Mononuclear cell (primary cell): ENCODE results near the gene RAD51B. TPM values are rescaled to one million over a fixed set of nuclear protein-coding genes. Genes with fewer than 3 reads are reported as not detected.

Source experiments
- H3K27me3 ChIP-seq: 2 replicates; pipeline ENCODE4 v1.6.0; 2011; ENCODE audit warnings: low read length, control low read depth; ENCODE audit not compliant: insufficient read depth
- H3K4me1 ChIP-seq: 2 replicates; pipeline ENCODE4 v1.5.1; 2011; ENCODE audit warnings: mild to moderate bottlenecking, low read length, control low read depth; ENCODE audit not compliant: insufficient read depth
- H3K4me3 ChIP-seq: 2 replicates; pipeline ENCODE4 v1.5.1; 2011; ENCODE audit warnings: mild to moderate bottlenecking, low read length, moderate library complexity
- H3K9me3 ChIP-seq: 2 replicates; pipeline ENCODE4 v1.5.1; 2011; ENCODE audit warnings: low read depth, mild to moderate bottlenecking, control low read depth, low read length
- total RNA-seq: library from RNA; depleted of rRNA; stranded (reverse); fragments of >200 nt; gene quantifications from one replicate; pipeline ENCODE4 v1.2.3, GENCODE V29; 2012

The RAD51B gene
- total RNA-seq, 1 donor = 21.4 TPM

DNA sequence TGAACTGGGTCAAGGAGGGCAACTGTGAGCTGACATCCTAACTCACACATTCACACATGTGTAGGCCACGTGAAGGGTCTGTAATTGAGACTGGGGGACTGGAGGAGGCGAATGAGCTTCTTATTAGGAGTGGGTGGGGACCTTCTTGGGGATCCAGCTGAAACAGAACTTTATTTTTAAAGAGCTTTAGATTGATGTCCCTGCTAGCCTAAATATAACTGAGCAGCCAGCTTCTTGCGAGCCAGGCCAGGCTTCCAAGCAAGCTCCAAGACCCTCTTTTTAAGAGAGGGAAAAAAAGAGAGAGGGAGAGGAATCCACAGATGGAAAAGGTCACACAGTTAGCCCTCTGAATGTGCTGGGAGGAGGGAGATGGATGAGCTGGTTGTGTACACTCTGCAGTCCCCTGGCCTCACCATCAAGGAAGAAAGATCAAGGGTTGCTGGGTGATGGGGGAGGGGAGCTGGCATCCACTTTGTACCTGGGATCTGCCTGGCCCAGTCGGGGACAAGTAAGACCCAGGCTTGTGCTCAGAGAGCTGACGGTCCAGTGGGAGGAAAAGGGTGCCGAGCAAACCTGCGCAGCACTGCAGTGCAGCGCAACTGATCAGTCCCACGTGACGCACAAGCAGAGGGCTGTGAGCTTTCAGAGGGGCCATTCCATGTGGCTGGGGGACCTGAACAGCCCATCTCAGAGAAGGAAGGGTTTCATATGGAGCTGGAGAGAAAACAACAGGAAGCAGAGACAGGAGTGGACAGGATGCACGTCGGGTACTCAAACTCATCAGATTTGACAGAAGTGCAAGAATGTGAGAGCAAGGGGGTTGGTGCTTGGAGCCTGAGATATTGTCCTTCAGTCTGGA is 818.8 kb downstream of the RAD51B start:
- Histone ChIP-seq H3K4me1 (peaks cover 30% of the 10 kb centered on the region), H3K9me3 (peaks cover 11% of the 10 kb centered on the region), H3K27me3 (no peaks in the 10 kb centered on the region), H3K4me3 (no peak overlapping the region)

DNA sequence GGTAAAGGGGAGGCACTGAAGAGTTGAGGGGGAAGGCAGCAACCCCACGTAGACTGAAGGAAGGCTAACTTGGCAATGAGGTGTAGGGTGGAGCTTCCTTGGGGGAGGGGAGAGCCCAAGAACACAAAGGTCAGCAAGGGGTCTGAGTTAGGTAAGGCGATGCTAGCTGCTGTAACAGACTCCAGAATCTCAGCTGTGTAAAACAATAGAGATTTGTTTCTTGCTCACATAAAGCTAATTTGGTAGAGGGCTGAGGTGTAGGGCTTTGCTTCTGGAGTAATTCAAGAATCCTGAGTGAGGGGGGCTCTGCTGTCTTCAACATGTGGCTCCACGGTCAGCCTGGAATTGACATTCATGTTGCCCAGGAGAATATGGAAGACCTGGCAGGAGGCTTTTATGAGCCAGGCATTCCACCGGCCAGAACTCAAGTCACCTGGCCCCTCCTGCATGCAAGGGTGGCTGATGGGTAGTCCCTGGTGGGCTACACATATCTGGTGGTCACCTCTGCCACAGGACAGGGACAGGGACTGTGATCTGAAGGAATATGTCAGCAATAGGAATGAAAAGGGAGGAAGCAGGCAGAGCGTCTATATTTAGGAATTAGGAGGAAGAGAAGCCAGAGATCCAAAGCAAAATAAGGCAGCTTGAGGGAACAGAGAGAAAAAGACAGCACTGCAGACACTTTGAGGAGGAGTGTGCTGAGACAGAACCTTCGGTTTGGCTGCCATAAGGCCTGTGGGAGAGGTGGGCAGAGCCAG is 819.6 kb downstream of the RAD51B start:
- Histone ChIP-seq H3K27me3 (no peaks in the 10 kb centered on the region), H3K4me3 (no peak overlapping the region), H3K9me3 (peaks cover 11% of the 10 kb centered on the region), H3K4me1 (peaks cover 25% of the 10 kb centered on the region)

DNA sequence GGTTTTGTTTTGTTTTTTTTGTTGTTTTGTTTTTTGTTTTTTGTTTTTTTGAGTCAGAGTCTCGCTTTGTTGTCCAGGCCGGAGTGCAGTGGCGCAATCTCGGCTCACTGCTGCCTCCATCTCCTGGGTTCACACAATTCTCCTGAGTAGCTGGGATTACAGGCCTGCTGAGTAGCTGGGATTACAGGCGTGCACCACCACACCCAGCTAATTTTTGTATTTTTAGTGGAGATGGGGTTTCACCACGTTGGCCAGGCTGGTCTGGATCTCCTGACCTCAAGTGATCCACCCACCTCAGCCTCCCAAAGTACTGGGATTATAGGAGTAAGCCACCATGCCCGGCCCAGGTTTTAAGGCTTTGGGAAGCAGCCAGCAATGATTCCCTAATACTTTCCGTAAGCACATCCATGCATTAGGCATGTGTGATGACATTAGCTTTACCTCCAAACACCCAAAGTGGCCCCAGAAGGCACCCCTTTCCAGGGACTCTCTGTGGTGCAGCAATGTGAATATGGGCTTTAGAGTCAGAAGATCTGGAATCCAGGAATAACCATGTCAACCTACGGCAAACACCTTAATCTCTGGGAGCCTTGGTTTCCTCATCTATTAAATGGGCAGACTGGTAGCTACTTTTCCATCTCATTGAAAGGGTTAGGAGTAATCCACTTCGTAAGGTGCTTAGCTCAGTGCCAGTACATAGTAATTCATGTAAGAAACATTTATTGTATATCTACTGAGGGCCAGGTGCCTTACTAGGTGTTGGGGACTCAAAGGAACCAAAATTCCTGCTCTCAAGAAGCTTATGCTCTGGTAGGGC is 820.4 kb downstream of the RAD51B start:
- H3K4me1 ChIP-seq = peaks cover 25% of the 10 kb centered on the region
- H3K27me3 ChIP-seq = no peaks in the 10 kb centered on the region
- peaks cover 11% of the 10 kb centered on the region for H3K9me3 ChIP-seq
- no peak overlapping the region for H3K4me3 ChIP-seq

DNA sequence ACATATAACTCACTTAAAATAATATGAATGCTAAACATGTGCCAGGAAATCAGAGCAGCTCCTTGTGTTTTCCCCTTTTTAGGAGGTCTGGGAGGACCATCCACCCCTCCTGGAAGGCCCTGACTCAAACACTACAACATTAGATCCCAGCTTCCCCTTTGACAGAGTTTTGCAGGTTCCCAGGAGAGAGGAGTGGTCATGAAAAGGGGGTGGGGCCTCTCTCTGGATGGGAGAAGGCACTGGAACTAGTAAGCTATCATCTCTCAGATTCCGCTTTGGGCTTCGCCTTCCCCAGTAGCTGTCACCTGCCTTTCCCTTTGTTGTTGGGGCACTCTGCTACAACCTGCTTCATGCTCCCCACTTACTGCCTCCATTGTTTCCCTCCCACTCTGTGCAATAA is 824.1 kb downstream of the RAD51B start:
- Histone ChIP-seq H3K4me1 (peaks cover 7% of the 10 kb centered on the region), H3K27me3 (no peaks in the 10 kb centered on the region), H3K9me3 (peaks cover 11% of the 10 kb centered on the region), H3K4me3 (no peak overlapping the region)

DNA sequence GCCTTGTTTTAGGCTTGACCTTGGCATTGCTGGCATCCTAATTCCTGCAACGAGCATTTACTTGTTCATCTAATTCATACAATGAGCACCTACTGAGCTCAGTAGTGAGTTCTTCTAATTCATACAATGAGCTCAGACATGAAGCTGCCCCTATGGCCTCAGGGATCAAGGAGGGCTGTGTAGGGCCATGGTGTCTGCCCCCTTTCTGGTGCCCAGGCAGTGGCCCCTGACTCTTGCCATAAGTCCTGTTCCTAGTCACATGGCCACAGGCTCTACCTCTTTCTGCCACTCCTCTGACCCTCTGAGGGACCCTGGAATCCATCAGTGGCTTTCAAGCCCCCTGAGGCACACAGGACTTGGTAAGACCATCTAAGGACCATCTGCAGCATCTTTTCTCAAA is 824.5 kb downstream of the RAD51B start:
- no peaks in the 10 kb centered on the region for H3K27me3 ChIP-seq
- H3K4me1 ChIP-seq = peaks cover 3% of the 10 kb centered on the region
- no peak overlapping the region for H3K4me3 ChIP-seq
- H3K9me3 ChIP-seq = peaks cover 11% of the 10 kb centered on the region

DNA sequence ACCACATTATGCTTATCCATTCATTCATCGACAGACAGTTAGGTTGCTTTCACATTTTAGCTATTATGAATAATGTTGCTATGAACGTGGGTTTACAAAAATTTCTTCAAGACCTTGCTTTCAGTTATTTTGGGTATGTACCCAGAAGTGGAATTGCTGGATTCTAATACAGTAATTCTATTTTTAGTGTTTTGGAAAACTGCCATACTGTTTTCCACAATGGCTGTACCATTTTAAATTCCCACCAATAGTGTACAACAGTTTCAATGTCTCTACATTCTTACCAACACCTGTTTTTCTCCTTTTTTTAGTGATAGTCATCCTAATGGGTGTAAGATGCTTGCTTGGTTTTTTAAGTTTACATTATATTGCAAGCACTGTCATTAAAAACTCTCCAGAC is 825.8 kb downstream of the RAD51B start:
- Histone ChIP-seq H3K27me3 (no peaks in the 10 kb centered on the region), H3K4me3 (no peak overlapping the region), H3K9me3 (peaks cover 11% of the 10 kb centered on the region), H3K4me1 (no peaks in the 10 kb centered on the region)

DNA sequence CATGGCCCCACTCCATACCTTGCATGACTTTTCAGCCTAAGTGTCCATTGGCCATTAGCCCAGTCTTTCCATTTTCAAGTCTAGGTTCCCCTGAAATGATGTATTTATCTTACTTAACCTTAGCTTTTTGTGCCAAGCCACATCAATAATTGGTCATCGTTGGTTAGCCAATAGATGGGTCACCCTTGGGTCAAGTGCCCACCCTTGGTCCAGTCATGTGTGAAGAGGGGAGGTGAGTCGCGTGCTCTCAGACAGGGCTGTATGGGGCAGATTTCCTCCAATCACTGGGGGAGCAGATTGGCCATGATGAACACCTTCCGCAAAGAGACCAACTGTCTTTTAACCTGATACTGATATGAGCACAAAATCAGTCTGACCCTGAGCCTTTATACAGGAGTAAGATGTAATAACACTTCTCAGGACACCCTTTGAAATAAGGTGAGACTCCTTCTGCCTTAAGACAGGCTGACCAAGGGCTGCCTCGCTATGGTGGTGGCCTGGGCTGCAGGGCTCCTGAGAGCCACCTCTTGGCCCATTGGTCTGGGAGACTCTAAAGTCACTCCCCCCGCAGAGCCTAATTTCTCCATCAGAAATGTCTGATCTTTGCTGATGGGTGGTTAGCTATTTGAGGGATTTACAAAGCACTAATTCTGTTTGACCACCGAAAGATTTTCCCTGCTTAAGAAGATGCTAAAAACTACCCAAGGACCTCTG is 830.1 kb downstream of the RAD51B start:
- Histone ChIP-seq H3K4me3 (no peak overlapping the region), H3K27me3 (no peaks in the 10 kb centered on the region), H3K4me1 (peaks cover 23% of the 10 kb centered on the region), H3K9me3 (no peaks in the 10 kb centered on the region)

DNA sequence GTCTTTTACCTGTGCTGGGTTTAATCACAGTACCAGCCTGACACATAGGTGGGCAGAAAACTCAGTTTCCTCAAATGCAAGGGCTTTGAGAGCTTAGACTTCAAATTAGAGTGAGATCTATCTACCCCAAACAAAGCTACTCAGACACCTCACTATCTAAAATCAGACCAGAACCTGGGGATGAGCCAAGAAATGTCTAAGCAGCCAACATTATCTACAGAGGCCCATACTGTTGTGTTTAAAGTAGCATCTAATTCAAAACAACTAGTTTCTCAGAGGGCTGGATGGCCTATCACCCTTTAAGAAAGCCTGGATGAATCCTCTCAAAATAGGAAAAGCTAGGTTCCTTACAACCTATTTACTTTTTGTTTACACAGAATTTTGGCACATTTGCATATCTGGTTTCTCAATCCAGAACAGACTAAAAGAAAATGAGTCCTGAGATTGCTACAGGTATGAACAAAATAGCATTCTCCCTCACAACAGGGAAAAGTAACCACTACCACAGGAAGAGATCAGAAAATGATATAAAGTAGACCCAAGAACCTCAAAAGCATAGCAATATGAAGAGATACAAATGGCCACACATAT is 830.9 kb downstream of the RAD51B start:
- Histone ChIP-seq H3K27me3 (no peaks in the 10 kb centered on the region), H3K4me3 (no peak overlapping the region), H3K9me3 (no peaks in the 10 kb centered on the region), H3K4me1 (peaks cover 27% of the 10 kb centered on the region)

DNA sequence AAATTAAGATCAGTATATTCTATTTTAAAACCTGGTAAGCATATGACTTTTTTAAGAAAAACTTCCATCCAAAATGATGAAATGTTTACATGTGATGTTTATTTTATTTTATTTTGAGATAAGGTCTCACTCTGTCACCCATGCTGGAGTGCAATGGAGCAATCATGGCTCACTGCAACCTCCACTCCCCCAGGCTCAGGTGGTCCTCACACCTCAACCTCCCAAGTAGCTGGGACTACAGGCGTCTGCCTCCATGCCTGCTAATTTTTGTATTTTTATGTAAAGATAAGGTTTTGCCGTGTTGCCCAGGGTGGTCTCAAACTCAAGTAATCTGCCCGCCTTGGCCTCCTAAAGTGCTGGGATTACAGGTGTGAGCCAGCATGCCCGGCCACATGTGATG is 831.5 kb downstream of the RAD51B start:
- no peak overlapping the region for H3K4me3 ChIP-seq
- no peaks in the 10 kb centered on the region for H3K9me3 ChIP-seq
- H3K27me3 ChIP-seq = no peaks in the 10 kb centered on the region
- H3K4me1 ChIP-seq = peaks cover 27% of the 10 kb centered on the region

DNA sequence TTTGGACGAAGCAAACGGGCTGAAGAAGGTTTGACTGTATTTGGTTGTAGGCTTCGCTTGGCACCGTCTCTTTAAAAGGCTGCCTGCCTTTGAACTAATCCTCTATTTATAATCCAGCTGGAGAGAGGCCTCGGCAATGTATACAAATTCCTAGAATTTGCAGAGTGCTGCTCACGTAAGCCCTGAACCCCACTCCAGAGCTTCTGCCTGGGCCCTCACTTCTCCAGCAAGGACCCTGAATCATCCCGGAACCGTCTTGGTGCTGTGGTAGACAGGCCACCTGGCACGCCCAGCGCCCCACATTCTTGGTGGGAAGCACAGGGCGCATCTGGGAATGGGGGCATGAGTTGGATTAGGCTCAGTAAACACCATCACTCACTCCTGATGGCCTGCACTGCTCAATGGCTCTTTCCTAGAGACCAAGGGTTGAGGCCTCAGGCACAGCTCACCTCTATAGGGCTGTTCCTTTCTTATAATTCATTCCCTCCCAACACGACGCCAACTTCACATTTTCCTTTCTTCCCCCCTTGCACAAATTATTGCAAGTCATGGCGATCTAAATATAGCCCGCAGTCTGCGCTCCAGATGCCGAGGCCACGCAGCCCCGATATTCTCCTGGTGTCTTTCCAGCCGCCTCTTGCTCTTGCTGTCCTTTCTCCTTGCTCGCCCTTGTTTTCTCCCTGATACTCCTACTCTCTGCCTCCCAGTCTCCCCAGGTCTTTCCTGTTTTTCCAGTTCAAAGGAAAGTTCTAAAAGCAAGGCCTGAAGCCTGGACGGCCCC is 832.3 kb downstream of the RAD51B start:
- Histone ChIP-seq H3K4me1 (peaks cover 27% of the 10 kb centered on the region), H3K27me3 (no peaks in the 10 kb centered on the region), H3K4me3 (no peak overlapping the region), H3K9me3 (no peaks in the 10 kb centered on the region)

DNA sequence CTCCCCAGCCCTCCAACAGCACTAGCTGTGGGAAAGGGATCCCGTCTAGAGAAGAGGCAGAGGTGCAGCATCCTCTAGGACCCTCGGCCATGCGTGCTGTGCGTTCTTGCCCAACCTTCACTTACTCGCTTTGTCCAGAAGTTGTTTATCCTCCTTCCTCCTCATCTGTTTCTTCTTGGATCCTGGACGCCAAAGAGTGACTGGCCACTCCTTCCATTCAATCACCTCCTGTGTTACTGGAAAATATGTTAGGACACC is 832.8 kb downstream of the RAD51B start:
- Histone ChIP-seq H3K4me1 (peaks cover 27% of the 10 kb centered on the region), H3K27me3 (no peaks in the 10 kb centered on the region), H3K9me3 (no peaks in the 10 kb centered on the region), H3K4me3 (no peak overlapping the region)

DNA sequence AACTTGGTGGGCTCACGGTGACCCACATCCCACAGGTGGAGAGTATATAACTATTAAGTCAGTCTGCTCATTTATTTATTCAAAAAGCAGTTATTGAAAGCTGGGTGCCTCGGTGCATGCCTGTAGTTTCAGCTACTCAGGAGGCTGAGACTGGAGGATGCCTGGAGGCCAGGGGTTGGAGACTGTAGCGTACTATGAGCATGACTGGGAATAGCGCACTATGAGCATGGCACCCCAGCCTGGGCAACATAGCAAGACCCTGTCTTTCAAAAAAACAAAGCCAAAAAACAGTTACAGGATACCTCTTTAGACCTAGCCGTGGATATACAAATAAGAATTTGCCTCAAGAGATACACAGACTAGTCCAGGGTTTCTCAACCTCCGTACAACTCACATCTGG is 833.5 kb downstream of the RAD51B start:
- Histone ChIP-seq H3K4me3 (no peak overlapping the region), H3K4me1 (peaks cover 27% of the 10 kb centered on the region), H3K27me3 (no peaks in the 10 kb centered on the region), H3K9me3 (no peaks in the 10 kb centered on the region)

DNA sequence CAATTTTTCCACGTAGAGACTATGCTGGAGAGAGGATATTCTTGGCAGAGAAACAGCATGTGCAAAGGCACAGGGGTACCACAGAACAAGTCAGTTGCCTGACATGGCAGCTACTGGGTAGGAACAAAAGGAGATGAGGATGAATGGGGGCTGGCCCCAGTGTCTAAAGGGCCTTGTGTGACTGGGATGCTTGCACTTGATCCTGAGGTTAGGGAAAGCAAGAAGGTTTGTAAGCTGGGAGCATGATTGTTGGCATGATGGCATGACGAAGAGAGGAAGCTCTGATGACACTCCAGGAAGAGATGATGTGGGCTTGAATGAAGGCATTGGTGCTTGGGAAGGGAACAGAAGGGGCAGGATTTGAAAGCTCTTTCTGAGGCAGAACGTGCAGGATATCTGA is 834.2 kb downstream of the RAD51B start:
- Histone ChIP-seq H3K27me3 (no peaks in the 10 kb centered on the region), H3K9me3 (no peaks in the 10 kb centered on the region), H3K4me3 (no peak overlapping the region), H3K4me1 (peaks cover 27% of the 10 kb centered on the region)

DNA sequence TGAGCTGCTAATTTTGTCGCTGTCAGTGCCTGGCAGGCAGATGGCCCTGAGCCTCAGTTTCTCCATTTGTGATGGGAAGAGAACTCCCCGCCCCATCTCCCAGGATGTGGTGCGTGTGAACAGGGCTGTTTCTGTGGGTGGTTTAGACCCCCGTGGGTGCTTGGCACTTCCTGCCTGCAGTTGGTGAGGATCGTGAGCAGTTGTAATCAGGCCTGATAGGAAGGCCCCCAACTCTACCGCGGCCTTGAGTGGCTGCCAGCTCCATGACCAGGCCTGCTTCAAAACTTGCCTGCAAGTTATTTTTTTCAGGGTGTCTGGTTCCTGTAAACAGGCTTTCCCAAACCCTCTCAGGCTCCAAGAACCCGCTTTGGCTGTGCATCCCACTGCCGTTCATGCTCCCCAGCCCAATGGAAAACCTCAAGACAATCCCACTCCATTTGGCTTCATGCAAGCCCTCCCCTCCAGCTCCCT is 834.9 kb downstream of the RAD51B start:
- peaks cover 27% of the 10 kb centered on the region for H3K4me1 ChIP-seq
- H3K27me3 ChIP-seq = no peaks in the 10 kb centered on the region
- no peak overlapping the region for H3K4me3 ChIP-seq
- no peaks in the 10 kb centered on the region for H3K9me3 ChIP-seq
